Chondrocyte (in vitro differentiated cells): ENCODE data around the gene DIRAS1. TPM values are rescaled to one million over a fixed set of nuclear protein-coding genes. Genes with fewer than 3 reads are reported as not detected.

Source experiments
- DNase-seq: peaks from one replicate; pipeline ENCODE4 v3.0.0; 2021; ENCODE audit warnings: mixed read lengths, low spot score
- H3K27ac Mint-ChIP-seq: one replicate; pipeline ENCODE4 v1.8.0; 2021; ENCODE audit warnings: mild to moderate bottlenecking, moderate library complexity, mixed read lengths; ENCODE audit not compliant: unreplicated experiment
- H3K27me3 Mint-ChIP-seq: 2 replicates; pipeline ENCODE4 v1.8.0; 2021; ENCODE audit warnings: low read depth, mixed read lengths
- H3K36me3 Mint-ChIP-seq: 2 replicates; pipeline ENCODE4 v1.8.0; 2021; ENCODE audit warnings: low read depth, mixed read lengths
- H3K4me1 Mint-ChIP-seq: 2 replicates; pipeline ENCODE4 v1.8.0; 2021; ENCODE audit warnings: low read depth, mild to moderate bottlenecking, mixed read lengths
- H3K4me3 Mint-ChIP-seq: one replicate; pipeline ENCODE4 v1.8.0; 2021; ENCODE audit warnings: mild to moderate bottlenecking, moderate library complexity, mixed read lengths; ENCODE audit not compliant: unreplicated experiment
- H3K9me3 Mint-ChIP-seq: 2 replicates; pipeline ENCODE4 v1.8.0; 2021; ENCODE audit warnings: low read depth, mixed read lengths
- CTCF ChIP-seq: fragments of 200-600 bp; sonication (generic); IDR thresholded peaks from 2 replicates; pipeline ENCODE4 v1.5.0; 2021; ENCODE audit warnings: antibody characterized with exemption, mild to moderate bottlenecking, moderate library complexity
- total RNA-seq: library from RNA; stranded (reverse); gene quantifications from 3 replicates; pipeline ENCODE4 v1.2.1, GENCODE V29; 2021

Gene DIRAS1
- total RNA-seq, 1 donor from 2014 or later, result 20.9 TPM

- peak overlapping the region; percentile 58 for H3K4me3 Mint-ChIP-seq
- no peaks in the 10 kb centered on the region for H3K9me3 Mint-ChIP-seq
- H3K4me1 Mint-ChIP-seq, result peaks cover 2% of the 10 kb centered on the region
- no peak for DNase-seq
- H3K36me3 Mint-ChIP-seq, result no peaks in the 10 kb centered on the region
- no peak overlapping the region for H3K27ac Mint-ChIP-seq
- no peak for TF ChIP-seq CTCF
- H3K27me3 Mint-ChIP-seq, result peaks cover 4% of the 10 kb centered on the region
Observed at GRCh38 chr19:2701361-2702169, 19.6 kb downstream of the DIRAS1 start.

- TF ChIP-seq CTCF, result no peak
- Mint-ChIP-seq H3K4me1 (peaks cover 2% of the 10 kb centered on the region), H3K9me3 (no peaks in the 10 kb centered on the region), H3K27ac (no peak overlapping the region), H3K36me3 (no peaks in the 10 kb centered on the region), H3K27me3 (peaks cover 4% of the 10 kb centered on the region), H3K4me3 (no peak overlapping the region)
- no peak for DNase-seq
Observed at GRCh38 chr19:2700660-2701360, 20.4 kb downstream of the DIRAS1 start.

- peaks cover 2% of the 10 kb centered on the region for H3K4me1 Mint-ChIP-seq
- no peaks in the 10 kb centered on the region for H3K36me3 Mint-ChIP-seq
- DNase-seq, result no peak
- TF ChIP-seq CTCF, result no peak
- no peaks in the 10 kb centered on the region for H3K9me3 Mint-ChIP-seq
- H3K4me3 Mint-ChIP-seq, result no peak overlapping the region
- no peak overlapping the region for H3K27ac Mint-ChIP-seq
- peaks cover 4% of the 10 kb centered on the region for H3K27me3 Mint-ChIP-seq
Observed at GRCh38 chr19:2699413-2700140, 21.6 kb downstream of the DIRAS1 start.

GRCh38 chr19:2694196-2694595, 27.0 kb downstream of the DIRAS1 start:
- H3K4me1 Mint-ChIP-seq, result no peaks in the 10 kb centered on the region
- H3K9me3 Mint-ChIP-seq, result no peaks in the 10 kb centered on the region
- no peak for TF ChIP-seq CTCF
- H3K27me3 Mint-ChIP-seq, result peaks cover 3% of the 10 kb centered on the region
- H3K36me3 Mint-ChIP-seq, result no peaks in the 10 kb centered on the region
- no peak overlapping the region for H3K27ac Mint-ChIP-seq
- DNase-seq, result no peak
- no peak overlapping the region for H3K4me3 Mint-ChIP-seq

GRCh38 chr19:2693492-2694160, 27.5 kb downstream of the DIRAS1 start:
- Mint-ChIP-seq H3K36me3 (no peaks in the 10 kb centered on the region), H3K4me3 (no peak overlapping the region), H3K27me3 (peaks cover 3% of the 10 kb centered on the region), H3K27ac (no peak overlapping the region), H3K9me3 (no peaks in the 10 kb centered on the region), H3K4me1 (no peaks in the 10 kb centered on the region)
- DNase-seq, result no peak
- TF ChIP-seq CTCF, result no peak
